ENCODE data around the gene TMEM45B. TPM values are rescaled to one million over a fixed set of nuclear protein-coding genes. Genes with fewer than 3 reads are reported as not detected.
"Not testable (repeated sequence)": the region's sequence is repeated elsewhere in the genome, so short reads cannot be mapped to it uniquely, and the experiment has no call there.

TMEM45B gene
- total RNA-seq, 2 donors from 2014 or later, result 1.8 to 4.6 TPM

GRCh38 chr11:129769059-129769458 is 46.6 kb upstream of the TMEM45B start:
- intact Hi-C loops (cut with DNase I), result no loop called here
- Histone ChIP-seq H3K36me3 (replicated peaks in 1 of 2; ENCODE audit: insufficient read depth in 1 of 2, low read depth in 2 of 2) (no peaks in the 10 kb centered on the region), H3K4me1 (no peaks in the 10 kb centered on the region)

GRCh38 chr11:129770993-129771392 is 44.7 kb upstream of the TMEM45B start:
- H3K4me3 ChIP-seq, result no peak overlapping the region
- no peaks in the 10 kb centered on the region for H3K4me1 ChIP-seq
- ATAC-seq, result no peak
- no peaks in the 10 kb centered on the region for H3K27me3 ChIP-seq
- H3K36me3 ChIP-seq (replicated peaks in 1 of 2; ENCODE audit: insufficient read depth in 1 of 2, low read depth in 2 of 2), result no peaks in the 10 kb centered on the region
- no peak overlapping the region for H3K27ac ChIP-seq
- no peaks in the 10 kb centered on the region for H3K9me3 ChIP-seq
- intact Hi-C loops (cut with DNase I), result no loop called here
- DNase-seq, result no peak
- TF ChIP-seq CTCF (IDR thresholded peaks at IDR 0.05), result no peak
- no peak for TF ChIP-seq POLR2A (IDR thresholded peaks at IDR 0.05)
- 74 to 75% methylated on average over 1 of the region's 1 CpG for WGBS, 2 donors

More at GRCh38 chr11:129769059-129769458, 46.6 kb upstream of the TMEM45B start:
- H3K27me3 ChIP-seq, result no peaks in the 10 kb centered on the region
- DNase-seq (no peak), ATAC-seq (no peak)
- TF ChIP-seq CTCF (IDR thresholded peaks at IDR 0.05) (no peak), POLR2A (IDR thresholded peaks at IDR 0.05) (no peak)
- H3K4me3 ChIP-seq, result no peak overlapping the region
- H3K27ac ChIP-seq, result no peak overlapping the region
- no peaks in the 10 kb centered on the region for H3K9me3 ChIP-seq

- DNase-seq; H3K27ac ChIP-seq; ATAC-seq; intact Hi-C loops (cut with DNase I); H3K9me3 ChIP-seq; H3K27me3 ChIP-seq; H3K4me3 ChIP-seq; H3K4me1 ChIP-seq; H3K36me3 ChIP-seq (replicated peaks in 1 of 2; ENCODE audit: insufficient read depth in 1 of 2, low read depth in 2 of 2): not testable (repeated sequence)
- peak in 2 of 7 experiments; percentile 4 to 6 for TF ChIP-seq CTCF (IDR thresholded peaks at IDR 0.05)
- WGBS, 2 donors, result 67 to 75% methylated on average over 1 of the region's 1 CpG
Measured at GRCh38 chr11:129771456-129771855, 44.2 kb upstream of the TMEM45B start.

DNA sequence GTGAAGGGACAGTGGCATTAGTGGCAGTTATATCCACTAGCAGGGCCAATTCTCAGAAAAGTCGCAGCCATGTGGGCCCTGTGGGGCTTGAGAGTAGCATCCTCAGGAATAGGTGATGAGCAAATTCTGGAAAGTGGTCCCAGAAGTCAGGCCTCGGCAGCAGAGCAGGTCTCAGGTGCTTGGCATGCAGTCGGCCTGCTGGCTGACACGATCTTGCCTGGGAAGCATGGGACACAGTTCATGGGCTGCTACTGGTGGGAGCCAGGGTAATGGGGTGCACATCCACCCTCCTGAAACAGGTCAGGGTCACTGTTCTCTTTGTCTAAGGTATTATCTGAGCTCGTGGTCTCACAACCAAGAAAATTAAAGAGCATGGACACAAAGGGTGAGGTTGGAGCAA is 36.8 kb upstream of the TMEM45B start:
- no peaks in the 10 kb centered on the region for H3K36me3 ChIP-seq (replicated peaks in 1 of 2; ENCODE audit: insufficient read depth in 1 of 2, low read depth in 2 of 2)
- DNase-seq (no peak), ATAC-seq (no peak)
- TF ChIP-seq CTCF (IDR thresholded peaks at IDR 0.05) (no peak), POLR2A (IDR thresholded peaks at IDR 0.05) (no peak)
- H3K4me3 ChIP-seq, result no peak overlapping the region
- peak overlapping the region in 1 of 4 donors; percentile 12 for H3K27ac ChIP-seq
- H3K27me3 ChIP-seq, result no peaks in the 10 kb centered on the region
- 43 to 56% methylated on average over 2 to 5 of the region's 5 CpGs for WGBS, 2 donors
- intact Hi-C loops (cut with DNase I), result no loop called here
- H3K4me1 ChIP-seq, result peaks cover 13% of the 10 kb centered on the region
- peaks cover 0 to 6% (median 0%) of the 10 kb centered on the region in 3 donors for H3K9me3 ChIP-seq

GRCh38 chr11:129779342-129779741 is 36.3 kb upstream of the TMEM45B start:
- Histone ChIP-seq H3K4me3 (no peak overlapping the region), H3K9me3 (peaks cover 0 to 6% (median 0%) of the 10 kb centered on the region in 3 donors), H3K36me3 (replicated peaks in 1 of 2; ENCODE audit: insufficient read depth in 1 of 2, low read depth in 2 of 2) (no peaks in the 10 kb centered on the region), H3K27me3 (no peaks in the 10 kb centered on the region), H3K27ac (peak overlapping the region in 1 of 4 donors; percentile 12), H3K4me1 (peaks cover 13% of the 10 kb centered on the region)
- ATAC-seq (peak; percentile 53), DNase-seq (peak in 1 of 4 donors; percentile 8)
- 10 to 15% methylated on average over 3 of the region's 3 CpGs for WGBS, 2 donors
- intact Hi-C loops (cut with DNase I), result no loop called here
- TF ChIP-seq CTCF (IDR thresholded peaks at IDR 0.05) (no peak), POLR2A (IDR thresholded peaks at IDR 0.05) (no peak)
